SK-MEL-5 (cell line): ENCODE results near the gene INS. TPM values are rescaled to one million over a fixed set of nuclear protein-coding genes. Genes with fewer than 3 reads are reported as not detected.
A peak's percentile ranks its signal among the peaks of the same experiment; 100 is the strongest.
"Not testable (repeated sequence)": the region's sequence is repeated elsewhere in the genome, so short reads cannot be mapped to it uniquely, and the experiment has no call there.

Source experiments
- DNase-seq: peaks from one replicate; pipeline ENCODE4 v3.0.0-alpha.2; 2016; ENCODE audit warnings: low read depth, low spot score
- in situ Hi-C: cut with HindIII; loops from 2 replicates; pipeline ENCODE4 v1.10.0; 2016; ENCODE audit warnings: low sequenced_read_pairs, high pct_unique_total_duplicates, low pct_unique_long_range_greater_than_20kb
- total RNA-seq: library from RNA; depleted of rRNA; stranded (reverse); fragments of >200 nt; shearing (Covaris generic); gene quantifications from 2 replicates; pipeline ENCODE4 v1.2.3, GENCODE V29; 2014

Gene INS
- total RNA-seq, 1 experiment from 2014 or later, result not detected

GRCh38 chr11:2200957-2201519 lies 40.0 kb upstream of the INS start:
- no peak for DNase-seq
- in situ Hi-C loops, result no loop called here

GRCh38 chr11:2200536-2200935 lies 39.5 kb upstream of the INS start:
- in situ Hi-C loops, result no loop called here
- DNase-seq, result no peak

- in situ Hi-C loops, result no loop called here
- DNase-seq, result no peak
Measured at GRCh38 chr11:2199466-2200341, 38.7 kb upstream of the INS start.

GRCh38 chr11:2198621-2199365 lies 37.8 kb upstream of the INS start:
- no peak for DNase-seq
- in situ Hi-C loops, result no loop called here

DNA sequence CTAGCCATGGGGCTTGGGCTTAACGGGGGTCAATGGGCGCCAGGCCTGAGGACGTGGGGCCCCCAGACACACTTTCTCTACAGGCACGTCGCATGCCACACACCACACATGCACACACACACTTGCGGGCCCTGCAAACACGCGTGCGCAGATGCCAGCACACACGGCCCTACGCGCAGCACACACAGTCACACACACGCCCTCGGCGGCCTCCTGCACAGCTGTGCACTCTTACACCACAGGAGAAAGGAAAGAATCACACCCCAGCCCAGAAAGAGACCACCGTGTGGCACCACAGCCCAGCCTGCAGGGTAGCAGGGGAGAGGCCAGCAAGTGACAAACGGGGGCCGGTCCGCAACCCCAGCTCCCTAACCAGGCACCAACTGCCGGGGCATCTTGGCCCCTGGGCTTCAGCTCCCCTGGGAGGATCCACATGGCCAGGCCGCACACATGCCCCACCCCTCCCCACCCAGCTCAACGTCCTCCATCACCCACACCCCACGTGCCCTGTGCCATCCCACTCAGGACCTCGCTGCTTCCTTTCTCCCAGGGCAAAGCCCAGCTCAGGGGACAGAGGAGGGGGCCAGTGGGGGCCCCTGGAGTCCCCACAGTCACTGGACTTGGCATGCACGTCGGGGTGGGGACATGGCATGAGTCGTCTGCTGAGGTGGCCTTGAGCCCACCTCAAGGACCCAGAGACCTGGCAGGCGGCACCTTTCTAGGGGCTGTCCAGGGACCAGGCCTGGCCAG lies 36.9 kb upstream of the INS start:
- in situ Hi-C loops, result no loop called here
- no peak for DNase-seq

- in situ Hi-C loops, result no loop called here
Measured at GRCh38 chr11:2196970-2197770, 36.2 kb upstream of the INS start.

DNA sequence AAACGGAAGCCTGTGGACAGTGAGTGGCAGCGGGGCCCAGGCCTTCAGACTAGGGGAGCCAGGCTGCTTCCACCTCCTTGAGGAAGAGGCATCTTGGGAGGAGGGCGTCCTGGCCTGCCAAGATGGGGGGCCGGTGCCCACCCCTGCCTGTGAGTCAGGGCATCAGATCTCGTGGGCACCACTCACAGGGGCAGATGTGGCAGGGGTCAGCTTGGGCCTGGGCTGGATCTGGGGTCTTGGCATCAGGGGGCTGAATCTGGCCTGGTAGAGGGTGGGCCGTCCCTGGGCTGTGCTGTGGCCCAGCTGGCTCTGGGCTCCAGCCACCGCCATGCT lies 34.7 kb upstream of the INS start:
- DNase-seq, result no peak
- in situ Hi-C loops, result no loop called here

More at GRCh38 chr11:2196970-2197770, 36.2 kb upstream of the INS start:
- peak; percentile 67 for DNase-seq

DNA sequence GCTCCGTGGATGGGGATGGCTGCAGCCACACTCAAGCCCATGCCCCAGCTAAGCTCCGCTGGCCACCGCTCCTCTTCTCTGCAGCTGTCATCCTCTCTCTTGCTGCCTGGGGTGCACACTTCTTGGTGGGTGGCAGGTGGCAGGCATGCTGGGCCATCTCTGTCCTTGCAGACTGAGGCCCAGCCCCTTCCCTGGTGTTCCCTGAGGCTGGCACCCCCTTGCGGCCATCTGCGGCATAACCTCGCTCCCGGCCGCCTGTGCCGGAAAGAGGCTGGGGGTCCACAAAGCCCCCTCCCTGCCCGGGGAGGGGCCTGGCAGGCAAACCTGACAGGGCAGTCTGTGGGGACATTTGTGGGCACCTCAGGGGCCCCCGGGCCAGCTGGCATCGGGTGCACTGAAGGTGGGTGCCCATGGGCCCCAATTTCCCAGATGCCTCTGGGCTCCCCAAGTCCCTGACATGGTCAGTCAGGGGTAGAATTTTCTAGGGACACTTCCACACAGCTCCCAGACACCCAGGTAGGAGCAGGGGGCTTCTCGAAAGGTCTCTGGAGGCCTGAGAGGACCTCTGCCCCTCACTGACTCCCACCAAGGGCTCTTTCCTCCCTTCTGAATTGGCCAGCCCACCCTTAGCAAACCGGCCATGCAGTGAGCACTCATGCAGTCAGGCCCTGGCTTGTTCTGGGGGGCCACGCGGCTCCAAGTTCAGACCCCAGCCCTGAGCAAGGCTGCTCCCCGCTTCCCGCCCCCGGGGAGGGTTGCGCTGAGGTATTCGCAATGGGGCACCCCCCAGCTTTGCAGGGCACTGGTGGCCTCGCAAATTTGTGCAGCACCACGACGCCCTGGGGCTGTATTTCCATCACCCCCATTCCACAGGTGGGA lies 34.1 kb upstream of the INS start:
- peak; percentile 52 for DNase-seq
- in situ Hi-C loops, result no loop called here

- DNase-seq, in situ Hi-C loops: not testable (repeated sequence)
Measured at GRCh38 chr11:2193888-2194595, 33.0 kb upstream of the INS start.

DNA sequence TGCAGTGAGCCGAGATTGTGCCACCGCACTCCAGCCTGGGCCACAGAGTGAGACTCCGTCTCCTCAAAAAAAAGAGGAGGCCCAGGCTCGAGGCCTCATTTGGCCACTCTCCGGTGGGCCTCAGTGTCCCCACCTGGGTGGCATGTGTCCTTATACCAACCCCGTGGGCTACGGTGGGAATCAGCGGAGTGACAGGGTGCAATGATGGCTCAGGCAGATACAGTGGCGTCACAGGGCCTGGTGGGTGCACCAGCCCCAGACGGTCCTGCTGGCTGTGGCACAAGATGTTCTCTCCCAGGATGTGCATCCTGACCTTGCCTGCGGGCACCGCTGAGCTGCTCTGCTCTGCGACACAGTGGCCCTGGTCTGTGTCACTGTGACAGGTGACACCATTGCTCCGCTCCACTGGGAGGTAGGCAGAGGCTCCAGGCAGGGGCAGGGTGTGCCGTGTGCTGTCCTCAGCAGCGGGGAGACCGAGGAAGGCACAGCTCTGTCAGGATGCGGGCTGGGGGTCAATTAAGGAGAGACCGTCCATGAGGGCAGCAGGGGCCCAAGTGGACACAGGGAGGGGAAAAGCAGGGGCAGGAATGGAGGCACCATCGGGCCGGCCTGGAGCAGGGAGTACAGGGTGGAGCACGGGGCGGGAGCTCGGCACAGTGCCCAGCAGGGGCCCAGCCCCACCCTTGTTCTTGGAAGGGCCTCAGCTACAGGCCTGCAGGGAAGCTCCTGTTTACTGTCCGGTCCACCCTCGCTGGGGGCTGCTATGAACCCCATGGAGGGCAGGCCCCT lies 32.3 kb upstream of the INS start:
- no peak for DNase-seq
- in situ Hi-C loops, result no loop called here

- DNase-seq, result no peak
- in situ Hi-C loops, result no loop called here
Measured at GRCh38 chr11:2192435-2192834, 31.4 kb upstream of the INS start.

DNA sequence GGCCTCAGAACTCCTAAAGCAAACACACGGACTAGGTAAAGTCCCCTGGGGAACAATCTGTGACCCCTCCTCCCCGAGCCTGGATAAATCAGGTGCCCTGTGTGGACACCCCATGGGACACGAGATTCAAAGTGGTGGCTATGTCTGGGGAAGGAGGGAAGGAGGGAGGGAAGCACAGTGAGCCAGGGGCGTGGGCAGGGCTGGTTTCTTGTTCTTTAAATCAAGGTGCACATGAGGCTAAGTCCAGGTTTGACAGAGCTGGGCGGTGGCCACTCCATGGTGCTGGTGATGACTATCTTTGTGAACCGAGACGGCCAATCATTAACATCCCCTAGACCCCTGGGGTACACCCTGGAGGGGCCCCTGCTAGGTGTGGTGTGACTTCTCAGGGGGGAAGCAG lies 30.9 kb upstream of the INS start:
- in situ Hi-C loops, result no loop called here

DNA sequence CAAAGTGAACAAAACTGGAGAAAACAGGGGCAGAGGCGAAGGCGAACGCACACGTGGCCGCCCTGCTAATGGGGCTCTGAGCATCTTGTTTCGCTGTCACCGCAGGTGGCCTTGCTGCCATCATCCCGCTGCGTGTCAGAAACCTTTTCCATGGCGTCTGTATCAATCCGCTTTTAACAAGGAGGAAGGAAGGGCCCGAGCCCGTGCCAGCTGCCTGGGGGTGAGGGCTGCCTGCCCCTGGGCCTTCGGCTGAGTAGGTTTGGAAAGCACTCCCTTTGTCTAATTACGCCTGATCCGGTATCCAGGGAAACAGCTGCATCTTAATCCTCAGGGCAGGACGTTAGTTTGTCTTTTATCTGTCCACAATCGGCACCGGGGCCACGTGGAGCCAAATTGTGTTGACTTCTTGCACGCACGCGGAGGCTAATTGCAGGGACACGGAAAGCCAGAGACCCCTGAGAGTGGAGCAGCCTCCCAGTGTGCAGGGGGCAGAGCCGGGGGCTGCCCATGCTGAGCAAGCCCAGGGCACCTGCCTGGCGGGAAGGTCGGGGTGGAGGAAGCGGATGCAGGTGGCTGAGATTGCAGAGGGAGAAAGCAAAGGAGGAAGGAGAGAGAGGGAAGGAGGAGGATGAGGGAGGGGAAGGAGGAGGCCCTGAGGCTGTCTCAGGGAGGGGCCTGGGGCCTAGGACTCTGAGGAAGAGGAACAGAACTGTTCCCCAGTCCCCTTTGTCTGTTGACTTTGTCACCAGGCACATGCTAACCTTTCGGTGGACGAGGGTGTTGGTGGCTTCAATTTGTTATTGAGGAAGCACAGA lies 29.9 kb upstream of the INS start:
- in situ Hi-C loops, result no loop called here
- no peak for DNase-seq

More for the DNA sequence above, 30.9 kb upstream of the INS start:
- no peak for DNase-seq

DNA sequence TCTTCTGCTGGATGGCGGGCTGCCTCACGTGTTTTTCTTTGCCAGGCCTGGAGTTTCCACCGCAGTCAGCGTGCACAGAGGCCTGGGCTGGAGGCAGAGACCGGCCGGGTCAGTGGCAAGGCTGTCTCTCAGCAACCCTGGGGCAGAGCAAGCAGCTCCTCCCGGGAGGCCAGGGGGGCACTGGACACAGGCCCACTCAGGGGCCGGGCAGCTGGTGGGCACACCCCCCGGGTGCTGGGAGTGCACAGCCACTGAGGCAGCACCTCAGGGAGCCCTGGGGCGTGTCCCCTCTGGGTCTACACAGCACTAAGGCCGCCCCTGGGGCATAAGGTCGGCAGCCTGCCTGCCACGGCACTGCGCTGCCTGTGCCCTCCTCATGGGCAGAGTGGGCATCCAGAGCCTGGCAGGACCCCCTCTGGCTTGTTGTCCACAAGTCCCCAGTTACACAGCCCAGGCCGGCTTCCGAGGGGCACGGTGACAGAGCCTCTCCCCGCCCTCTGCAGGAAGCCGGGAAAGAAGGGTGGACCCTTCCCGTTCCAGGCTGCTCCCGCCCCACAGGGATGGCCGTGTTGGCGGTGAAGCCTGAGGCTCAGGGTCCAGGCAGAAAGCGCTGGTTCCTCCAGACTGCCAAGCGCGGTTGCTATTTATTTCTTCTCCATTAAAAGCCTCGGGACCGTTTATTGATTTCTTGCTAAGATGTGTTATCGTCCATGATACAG lies 29.1 kb upstream of the INS start:
- in situ Hi-C loops, result no loop called here
- no peak for DNase-seq
